GM12801 (cell line): ENCODE results near the gene PANX1.

Experiments
- CTCF ChIP-seq: IDR thresholded peaks from one replicate; pipeline ENCODE4 v1.5.1; 2011; ENCODE audit warnings: control low read depth; ENCODE audit not compliant: insufficient read length; ENCODE audit errors: extremely low read depth

Gene PANX1

GRCh38 chr11:94153320-94153719 is 24.7 kb downstream of the PANX1 start:
- TF ChIP-seq CTCF, result no peak

- no peak for TF ChIP-seq CTCF
These were observed 25.6 kb downstream of the PANX1 start for GRCh38 chr11:94154095-94154856.

- TF ChIP-seq CTCF, result no peak
These were observed 40.2 kb downstream of the PANX1 start for GRCh38 chr11:94168882-94169281.

GRCh38 chr11:94169516-94169915 is 40.9 kb downstream of the PANX1 start:
- no peak for TF ChIP-seq CTCF

GRCh38 chr11:94169930-94170545 is 41.4 kb downstream of the PANX1 start:
- TF ChIP-seq CTCF, result no peak

- TF ChIP-seq CTCF, result no peak
These were observed 42.3 kb downstream of the PANX1 start for GRCh38 chr11:94170953-94171352.

- TF ChIP-seq CTCF, result no peak
These were observed 43.2 kb downstream of the PANX1 start for GRCh38 chr11:94171693-94172440.
